Measurements from ENCODE around the gene RAB13. TPM values are rescaled to one million over a fixed set of nuclear protein-coding genes. Genes with fewer than 3 reads are reported as not detected.

The RAB13 gene
- total RNA-seq, 1 donor from 2014 or later, result 60.5 TPM

DNA sequence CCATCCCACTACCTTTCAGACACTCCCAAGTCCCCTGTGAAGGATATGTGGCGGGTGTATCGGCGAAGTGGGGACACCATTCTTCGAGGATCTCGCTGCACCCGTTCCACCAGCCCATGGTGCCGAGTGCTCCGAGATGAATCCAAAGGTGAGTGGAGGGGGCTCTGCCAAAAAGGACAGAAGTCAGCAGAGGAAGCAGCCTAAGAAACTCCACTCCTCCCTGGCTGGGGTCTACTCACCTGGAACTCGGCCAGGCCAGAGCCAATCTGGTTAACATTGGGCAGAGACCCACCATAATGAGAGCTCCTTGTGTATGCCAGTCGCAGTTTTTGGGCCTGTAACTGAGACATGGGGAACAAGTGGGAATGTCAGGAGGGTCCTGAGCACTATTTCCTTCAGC lies 31.3 kb downstream of the RAB13 start:
- no peak for ATAC-seq

DNA sequence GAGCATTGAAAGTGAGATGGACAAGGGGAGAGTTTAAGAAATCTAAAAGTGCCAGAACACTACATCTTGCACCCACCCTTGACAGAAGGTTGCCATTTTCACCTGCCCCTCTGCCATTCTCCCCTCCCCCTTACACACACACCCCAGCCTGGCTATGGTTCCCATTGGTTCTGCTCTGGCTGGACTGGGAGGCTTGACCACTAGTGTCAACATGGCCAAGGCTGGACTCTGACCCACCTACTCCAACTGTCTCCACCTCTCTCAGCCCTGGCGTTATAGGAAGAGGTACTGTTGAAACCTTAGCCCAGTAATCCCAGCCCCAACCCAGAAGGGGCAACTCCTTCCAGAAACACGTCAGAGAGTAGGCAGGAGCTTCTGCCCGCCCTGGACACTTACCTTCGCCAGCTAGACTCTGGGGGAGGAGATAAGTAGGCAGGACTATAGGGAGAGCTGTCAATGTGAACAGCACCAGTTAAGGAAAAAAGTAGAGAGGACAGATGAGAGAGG lies 32.2 kb downstream of the RAB13 start:
- no peak for ATAC-seq

DNA sequence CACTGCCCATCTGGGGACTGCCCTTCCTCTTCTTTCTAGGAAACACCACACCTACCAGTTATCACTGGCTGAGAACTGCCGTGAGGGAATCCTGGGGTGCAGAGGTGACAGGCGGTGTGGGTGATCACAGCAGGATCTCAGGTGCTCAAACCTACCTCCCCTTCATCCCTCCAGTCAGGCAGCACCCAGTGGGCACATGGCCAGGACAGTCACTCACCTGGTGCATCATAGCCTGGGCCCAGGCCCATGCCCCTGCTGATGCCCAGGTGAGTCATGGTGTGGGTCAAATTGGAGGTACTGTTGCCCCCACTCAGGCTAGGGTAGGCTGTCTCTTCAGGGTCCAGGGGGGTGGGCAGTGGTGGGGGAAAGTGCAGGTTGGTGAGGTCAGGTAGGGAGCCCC lies 34.3 kb downstream of the RAB13 start:
- ATAC-seq, result peak; percentile 6

DNA sequence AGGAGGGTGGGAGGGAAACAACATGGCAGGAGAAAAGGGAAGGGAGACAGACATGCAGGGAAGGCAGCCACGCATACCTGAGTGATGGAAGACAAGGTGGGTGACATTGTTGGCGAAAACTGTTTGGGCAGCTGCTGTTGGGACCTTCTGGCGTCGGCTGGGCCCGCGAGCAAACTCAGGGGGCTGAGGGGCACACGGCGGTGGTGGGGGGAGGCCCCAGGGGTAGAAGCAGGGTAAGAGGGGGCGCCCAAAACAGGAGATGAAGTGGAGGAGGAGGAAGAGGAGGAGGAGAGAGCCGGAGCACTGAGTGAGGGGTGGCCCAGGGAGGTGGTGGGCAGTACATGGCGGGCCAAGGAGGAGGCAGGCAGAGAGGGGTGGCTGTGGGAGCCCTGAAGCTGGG lies 35.0 kb downstream of the RAB13 start:
- ATAC-seq, result no peak

DNA sequence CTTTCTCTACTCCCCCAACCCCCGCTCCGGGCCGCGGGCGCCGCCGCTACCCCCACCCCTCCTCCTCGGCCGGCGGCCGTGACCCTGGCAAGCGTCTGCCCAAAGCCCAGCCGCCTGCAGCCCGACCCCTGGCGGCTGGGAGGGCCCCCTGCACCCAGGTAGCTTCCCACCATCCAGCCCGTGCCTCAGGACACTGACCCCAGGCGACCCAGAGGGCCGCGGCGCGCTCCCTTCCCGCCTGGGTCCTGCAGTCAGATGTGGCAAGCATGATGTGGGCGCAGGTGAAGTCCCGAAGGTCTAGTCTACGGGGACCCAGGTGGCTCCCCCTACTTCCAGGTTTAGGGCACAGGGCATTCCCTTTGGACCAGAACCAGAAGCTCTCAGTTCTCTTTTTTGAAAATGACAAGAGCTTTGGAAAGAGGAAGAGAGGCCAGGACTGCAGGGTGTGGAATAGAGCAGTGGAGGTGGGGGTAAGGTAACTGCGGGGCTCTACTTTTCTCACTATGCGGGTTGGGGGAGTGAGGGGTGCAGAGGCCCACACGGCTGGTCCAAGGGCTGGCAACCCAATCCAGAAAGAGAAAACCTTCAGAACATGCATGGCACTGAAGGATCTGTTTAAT lies 39.4 kb downstream of the RAB13 start, which contains the start of gene DENND4B:
Gene DENND4B (minus strand): TSS at position 97 of the 620 bp plus-strand sequence. CDS start 2,344 bp downstream, outside the sequence.
- peak; percentile 79 for ATAC-seq

DNA sequence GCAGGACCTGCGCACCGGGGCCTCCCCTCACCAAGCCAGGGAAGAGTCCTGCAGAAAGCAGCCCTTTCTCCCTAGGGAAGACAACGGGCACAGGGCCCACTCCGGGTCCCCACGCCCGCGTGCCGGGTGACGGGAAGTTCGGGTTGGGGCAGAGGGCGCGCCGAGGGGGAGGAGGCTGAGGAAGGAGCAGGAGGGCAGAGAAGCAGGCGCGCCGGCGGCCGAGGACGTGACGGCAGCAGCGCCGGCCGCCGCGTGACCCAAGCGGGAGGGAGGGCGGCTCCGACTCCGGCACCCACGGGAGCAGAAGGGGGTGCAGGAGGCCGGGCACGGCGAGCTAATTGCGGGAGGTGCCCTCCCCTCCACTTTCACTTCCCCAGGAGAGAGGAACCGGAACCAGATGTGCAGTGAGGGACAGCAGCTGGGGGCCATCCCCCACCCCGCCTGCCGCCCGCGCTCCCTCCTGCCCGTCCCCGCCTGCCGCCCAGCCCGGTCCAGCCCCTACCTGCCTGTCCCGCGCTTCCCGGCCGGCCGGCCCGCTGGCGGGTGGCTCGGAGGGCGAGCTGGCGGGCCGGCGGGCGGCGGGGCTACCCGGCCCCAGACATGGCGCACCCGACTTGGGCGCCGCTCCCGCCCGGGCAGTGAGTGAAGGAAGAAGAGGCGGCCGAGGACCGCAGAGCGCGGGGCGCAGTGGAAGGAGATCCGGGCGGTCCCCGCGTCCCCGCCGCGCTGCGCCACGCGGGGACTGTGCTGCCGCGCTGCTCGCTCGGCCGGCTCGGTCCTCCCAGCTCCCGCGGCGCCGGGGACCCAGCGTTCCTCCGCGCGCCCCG lies 40.1 kb downstream of the RAB13 start:
- peak; percentile 76 for ATAC-seq

DNA sequence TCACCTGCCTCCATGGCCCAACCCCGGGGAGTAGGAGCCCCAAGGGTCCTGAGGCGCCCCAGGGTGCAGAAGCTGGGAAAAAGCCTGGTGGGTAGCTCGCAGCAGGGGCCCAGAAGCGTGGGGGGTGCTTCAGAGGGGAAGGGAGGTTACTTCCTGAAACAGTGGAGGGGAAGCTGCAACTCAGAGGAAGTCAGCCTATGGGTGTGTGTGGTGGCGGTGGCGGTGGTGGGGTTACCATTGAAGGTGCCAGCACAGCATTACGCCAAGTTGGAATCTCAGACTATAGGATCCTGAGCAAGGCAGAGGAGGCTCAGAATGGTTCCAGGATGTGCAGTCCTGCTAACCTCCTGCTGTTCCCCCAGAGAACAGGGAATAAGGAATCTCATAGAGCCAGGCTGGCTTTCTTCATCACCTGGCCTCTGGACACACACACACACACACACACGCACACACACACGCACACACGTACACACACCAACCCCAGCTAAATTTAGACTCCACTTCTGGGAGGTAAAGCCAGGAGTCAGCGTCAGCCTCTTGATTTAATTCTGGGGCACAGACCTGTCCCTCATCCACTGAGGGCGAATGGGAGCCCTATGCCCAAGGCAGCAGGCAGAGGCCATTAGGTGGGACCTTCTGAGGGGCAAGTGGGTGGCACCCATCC lies 40.9 kb downstream of the RAB13 start:
- ATAC-seq, result peak; percentile 32

DNA sequence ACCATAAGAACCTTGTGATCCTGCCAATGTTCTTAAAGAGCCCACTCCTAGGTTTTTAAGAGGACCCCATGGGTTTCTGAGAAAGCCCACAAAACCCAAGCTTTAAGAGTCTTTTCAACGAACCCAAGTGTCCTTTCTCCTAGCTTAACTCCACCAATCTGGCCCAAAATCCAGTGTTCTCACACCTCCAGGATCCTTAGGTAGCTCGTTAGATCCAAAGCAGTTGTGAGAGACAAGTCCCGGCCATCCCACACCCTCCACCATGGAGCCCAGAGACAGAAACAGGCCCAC lies 41.4 kb downstream of the RAB13 start:
- ATAC-seq, result no peak

DNA sequence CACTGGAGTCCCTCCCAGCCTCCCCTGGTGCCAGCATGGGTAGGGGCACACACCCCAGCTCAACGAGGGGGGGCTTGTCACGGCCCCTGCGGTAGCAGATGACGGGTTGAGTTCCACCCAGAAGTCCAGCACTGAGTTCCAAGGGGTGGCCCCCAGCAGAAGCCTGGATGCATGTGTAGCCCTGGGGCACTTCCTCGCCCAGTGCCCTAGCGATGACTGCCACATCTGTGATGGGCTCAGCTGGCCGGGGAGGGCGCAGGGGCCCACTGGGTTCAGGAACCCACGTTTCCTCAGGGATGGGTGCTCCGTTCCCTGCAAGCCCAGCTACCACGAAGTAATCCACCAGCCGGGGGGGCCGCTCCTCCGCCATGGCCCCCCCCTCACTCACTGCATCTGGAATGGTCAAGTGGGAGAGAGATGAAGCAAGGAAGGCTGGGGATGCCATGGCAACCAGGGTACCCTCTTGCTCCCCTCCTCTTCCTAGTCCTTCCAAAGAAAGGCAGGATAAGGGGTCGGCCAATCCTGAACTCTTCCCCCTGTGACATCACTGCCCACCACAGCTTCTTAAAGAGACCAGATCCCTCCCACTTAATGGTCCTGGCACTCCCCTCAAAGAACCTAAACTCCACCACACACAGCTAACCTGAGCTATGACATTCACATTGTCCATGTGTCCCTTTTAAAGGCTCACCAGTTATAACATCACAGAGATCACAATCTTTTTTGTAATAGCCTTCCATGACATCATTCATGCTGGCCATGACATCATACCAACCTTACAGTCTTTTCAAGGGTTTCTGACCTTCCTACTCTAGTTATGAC lies 41.9 kb downstream of the RAB13 start:
- no peak for ATAC-seq

DNA sequence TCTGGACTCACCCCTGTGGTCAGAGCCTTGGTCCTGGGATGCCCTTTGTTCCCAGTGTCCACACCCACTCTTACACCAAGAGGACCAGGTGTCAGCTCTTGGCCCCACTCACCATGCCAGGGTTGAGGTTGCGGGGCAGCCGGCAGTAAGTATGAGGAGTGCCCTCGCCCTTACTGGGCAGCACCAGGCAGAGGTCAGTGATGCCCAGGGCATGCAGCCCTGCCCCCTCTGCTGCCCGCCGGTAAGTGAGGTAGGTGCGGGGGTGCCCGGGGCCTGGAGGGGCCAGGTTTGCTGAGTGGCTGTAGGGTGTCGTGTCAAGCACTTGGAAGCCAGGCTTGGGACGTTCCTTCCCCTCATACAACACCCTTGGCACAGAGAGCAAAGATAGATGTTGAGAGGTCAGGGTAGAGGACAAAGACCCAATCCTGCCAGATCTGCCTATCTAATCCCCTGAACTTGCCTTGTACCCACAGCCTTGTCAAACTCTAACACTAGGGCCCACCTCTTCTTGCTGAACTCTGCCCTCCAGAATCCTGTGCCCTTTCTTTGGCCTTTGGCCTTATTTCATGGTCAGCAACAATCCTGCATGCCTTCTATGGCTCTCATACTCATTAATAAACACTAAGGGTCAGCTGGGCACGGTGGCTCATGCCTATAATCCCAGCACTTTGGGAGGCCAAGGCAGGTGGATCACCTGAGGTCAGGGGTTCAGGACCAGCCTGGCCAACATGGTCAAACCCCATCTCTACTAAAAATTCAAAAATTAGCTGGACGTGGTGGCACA lies 43.2 kb downstream of the RAB13 start:
- ATAC-seq, result no peak

DNA sequence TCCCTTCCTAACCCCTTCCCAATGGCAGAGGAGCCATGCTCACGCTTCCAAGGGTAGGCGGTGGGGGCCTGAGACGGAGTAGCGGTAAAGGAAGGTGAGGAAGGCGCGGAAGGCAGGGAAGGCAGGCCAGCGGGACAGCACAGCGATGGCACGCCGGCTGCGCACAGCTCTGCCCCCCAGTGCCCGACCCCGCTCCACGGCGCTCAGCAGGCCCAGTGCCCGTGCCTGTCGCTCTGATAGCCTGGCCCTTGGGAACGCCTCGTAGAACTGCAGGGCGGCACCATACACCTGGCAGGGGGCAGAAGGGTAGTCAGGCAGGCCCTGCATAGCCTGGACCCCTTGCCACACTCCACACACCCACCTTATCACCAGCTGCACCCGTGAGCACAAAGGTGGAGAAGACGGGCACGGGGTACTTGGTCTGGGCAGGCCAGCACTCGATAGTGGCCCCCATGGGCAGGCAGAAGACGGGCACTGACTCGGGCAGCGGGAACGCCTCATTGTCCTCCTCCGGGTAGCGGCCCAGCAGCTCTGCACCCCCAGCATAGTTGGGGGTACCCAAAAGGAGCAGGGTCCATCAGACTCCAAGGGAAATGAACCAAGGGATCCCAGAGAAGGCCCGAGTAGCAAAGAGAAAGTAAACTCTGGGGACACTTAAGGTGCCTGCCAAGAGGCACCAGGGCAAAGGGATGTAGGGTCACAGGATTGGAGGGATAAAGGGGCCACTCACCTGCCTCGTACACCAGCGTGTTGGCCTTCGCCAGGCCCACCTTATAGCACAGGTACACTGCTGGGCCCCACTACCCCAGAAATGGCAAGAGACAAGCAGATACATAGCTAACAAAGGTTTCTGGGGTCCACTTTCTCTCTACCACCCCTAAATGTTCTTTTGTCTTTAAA lies 44.1 kb downstream of the RAB13 start:
- no peak for ATAC-seq

DNA sequence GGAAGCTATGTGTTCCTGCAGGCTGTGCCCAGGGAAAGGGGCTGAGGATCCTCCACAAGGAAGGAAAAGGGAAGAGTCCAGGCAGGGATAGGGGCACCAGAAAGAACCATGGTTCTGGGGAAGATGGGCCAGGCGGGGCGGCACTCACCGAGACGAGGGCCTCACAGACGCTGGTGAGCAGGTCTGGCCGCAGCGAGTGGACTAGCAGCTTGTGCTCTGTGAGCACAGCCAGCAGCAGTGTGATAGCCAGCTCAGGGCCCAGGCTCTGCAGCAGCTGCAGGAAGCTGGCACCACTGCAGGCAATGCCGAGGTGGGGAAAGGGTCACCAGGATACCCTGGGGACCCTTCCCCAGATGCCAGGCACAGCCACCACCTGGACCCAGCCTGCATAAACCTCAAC lies 45.4 kb downstream of the RAB13 start:
- ATAC-seq, result no peak

DNA sequence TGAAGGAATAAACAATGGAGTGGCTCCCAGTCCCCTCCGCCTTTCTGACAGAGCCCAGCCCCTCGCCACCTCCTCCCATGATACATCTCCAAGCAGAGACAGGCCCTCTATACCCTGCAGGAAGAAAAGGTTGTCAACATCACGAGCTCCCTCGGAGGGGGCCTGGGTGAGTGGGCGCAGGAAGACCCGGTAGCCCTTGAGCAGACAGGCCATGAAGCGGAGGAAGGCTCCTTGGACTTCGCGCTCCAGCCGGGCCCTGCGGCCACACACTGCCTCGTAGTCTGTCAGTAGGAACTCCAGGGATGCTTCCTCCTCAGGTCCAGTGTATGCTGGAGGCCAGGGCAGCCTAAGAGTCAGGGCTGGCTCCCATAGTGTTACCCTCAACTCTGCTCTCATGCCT lies 46.7 kb downstream of the RAB13 start:
- ATAC-seq, result no peak

DNA sequence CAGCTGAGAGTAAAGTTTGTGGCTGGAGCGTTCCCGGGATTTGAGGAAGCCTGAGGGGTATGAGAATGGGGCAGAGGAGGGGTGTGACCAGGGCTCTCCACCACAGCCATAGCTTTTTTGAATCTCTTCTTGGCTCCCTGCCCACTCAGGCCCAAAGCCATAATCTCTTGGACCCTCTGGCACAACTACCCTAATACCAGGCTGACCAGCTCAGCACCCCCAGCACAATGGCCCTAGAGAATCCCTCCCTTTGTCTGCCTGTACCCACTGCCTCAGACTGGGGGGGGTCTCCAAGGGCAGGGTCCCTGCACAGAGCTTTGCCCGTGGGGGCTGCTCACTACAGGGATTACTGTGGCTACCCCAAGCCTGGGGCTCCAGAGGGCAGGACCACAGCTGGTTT lies 47.1 kb downstream of the RAB13 start:
- no peak for ATAC-seq

DNA sequence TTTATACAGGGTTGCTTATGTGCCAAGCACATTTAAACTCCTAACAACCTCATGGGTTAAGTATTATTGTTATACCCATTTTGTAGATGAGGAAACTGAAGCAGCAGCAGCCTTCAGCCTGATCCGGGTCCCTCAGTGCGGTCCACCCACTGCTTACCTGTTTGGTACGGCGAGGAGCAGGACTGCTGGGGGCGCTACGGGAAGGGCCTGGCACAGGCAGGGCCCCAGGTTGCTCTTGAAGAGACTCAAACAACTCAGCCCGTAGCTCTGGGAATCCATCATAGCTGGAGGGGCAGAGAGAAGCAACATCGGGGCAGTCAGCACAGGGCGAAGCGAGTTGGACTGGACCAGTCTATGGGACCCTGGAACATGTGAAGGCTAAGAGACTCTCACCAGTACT lies 48.8 kb downstream of the RAB13 start:
- no peak for ATAC-seq

DNA sequence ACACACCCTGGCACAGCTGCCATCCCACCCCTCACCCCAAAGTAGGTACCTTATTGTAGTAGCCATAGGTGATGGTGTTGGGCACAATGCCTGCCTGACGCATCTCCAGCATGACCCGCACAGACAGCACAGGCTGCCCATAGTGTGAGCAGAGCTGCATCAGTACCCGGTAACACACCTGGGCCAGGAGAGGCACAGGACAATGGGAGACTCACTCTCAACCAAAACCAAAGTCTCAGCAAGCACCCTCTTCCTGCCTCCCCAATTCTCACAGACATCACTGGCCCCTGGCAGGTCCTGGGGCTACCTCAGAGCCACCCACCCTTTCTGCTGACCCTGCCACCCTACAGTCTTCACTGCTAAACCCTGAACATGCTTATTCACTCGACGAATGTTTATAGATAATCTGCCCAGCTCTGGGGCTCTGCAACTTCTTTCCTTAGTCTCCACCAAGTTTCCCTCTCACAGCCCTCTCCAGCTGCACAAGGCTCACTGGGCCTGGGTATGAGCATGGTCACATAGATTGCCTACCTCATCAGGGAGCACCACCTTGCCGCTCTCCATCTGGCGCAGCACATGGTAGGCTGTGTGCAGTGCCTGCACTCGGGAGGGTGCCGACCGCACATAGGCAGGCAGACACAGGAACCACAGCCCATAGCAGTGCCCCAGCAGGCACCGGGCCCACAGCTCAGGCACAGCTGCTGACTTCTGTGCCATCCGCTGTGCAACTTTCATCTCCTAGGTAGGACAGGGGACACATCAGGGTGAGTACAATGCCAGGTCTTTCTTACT lies 49.9 kb downstream of the RAB13 start:
- no peak for ATAC-seq

DNA sequence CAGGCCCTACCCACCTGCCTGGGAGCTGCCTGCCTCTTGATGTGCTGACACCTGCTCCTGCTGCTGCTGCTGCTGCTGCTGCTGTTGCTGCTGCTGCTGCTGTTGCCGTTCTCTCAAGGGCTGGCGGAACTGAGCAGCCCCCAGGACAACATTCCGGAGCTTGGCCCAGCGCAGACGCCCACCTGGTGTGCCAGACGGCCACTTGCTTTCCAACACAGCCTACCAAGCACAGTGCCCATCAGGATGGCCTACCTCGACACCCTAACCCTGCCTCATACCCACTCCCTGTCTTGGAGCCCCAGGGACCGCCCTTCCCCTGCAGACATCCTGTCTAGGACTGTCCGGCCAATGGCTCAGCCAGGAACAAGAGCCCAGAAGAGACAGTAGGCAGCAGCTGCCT lies 51.4 kb downstream of the RAB13 start:
- ATAC-seq, result no peak

DNA sequence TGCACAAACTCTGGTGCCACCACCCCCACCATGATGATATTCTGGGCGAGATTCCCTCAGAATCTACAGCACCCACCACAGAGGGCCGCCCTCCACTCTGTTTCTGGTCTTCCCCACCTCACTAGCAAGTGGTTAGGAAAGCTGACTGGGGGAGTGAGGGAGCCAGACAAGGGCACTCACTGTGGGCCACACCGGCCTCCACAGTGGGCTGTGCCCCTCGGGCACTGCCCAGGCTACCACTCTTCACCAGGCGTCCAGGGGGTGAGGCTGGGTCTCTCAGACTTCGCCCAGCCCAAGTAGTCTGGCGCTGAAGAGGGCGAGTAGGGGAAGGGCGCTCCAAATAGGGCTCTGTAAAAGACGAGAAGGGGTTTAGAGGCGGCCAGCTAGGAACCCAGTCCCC lies 52.2 kb downstream of the RAB13 start:
- ATAC-seq, result no peak

DNA sequence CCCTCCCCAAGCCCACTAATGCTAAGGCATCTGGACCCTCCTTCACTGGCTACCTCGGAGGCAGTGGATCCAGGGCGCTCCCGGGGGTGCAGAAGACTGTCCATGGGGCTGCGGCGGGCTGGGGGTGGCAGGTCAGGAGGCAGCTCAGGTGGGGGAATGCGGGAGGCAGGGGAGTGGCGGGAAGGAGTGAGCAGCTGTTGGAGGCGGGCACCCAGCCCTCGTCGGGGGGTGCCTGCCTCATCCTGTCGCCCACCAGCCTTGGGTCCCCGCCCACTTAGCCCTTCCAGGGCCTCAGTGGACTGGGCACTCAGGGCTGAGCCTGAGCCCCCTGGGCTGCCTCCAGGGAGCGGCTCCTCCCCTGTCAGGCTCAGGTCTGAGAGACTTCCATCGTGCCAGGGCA lies 52.7 kb downstream of the RAB13 start:
- no peak for ATAC-seq

Data from esophagus mucosa (tissue), 1 donor.